HG03354 (cell line): ENCODE measurements around the gene CNTROB.

ENCODE experiments used
- ATAC-seq: cut with Tn5 transposase; IDR thresholded peaks from one replicate; pipeline ENCODE4 v1.9.1; 2021; ENCODE audit warnings: mild to moderate bottlenecking; ENCODE audit not compliant: unreplicated experiment, poor library complexity, severe bottlenecking

The CNTROB gene

GRCh38 chr17:7931709-7932482 lies at the start of gene CNTROB, which contains the start of gene TRAPPC1:
Gene CNTROB (plus strand): TSS chr17:7932206. CDS start chr17:7933080, 874 bp downstream.
Gene TRAPPC1 (minus strand): TSS chr17:7931946. CDS start chr17:7931829, 117 bp downstream.
- peak; percentile 94 for ATAC-seq

GRCh38 chr17:7882629-7883028 lies 49.4 kb upstream of the CNTROB start:
- ATAC-seq, result no peak

GRCh38 chr17:7883781-7884386 lies 48.1 kb upstream of the CNTROB start:
- no peak for ATAC-seq

GRCh38 chr17:7884581-7885366 lies 47.2 kb upstream of the CNTROB start:
- ATAC-seq, result no peak

DNA sequence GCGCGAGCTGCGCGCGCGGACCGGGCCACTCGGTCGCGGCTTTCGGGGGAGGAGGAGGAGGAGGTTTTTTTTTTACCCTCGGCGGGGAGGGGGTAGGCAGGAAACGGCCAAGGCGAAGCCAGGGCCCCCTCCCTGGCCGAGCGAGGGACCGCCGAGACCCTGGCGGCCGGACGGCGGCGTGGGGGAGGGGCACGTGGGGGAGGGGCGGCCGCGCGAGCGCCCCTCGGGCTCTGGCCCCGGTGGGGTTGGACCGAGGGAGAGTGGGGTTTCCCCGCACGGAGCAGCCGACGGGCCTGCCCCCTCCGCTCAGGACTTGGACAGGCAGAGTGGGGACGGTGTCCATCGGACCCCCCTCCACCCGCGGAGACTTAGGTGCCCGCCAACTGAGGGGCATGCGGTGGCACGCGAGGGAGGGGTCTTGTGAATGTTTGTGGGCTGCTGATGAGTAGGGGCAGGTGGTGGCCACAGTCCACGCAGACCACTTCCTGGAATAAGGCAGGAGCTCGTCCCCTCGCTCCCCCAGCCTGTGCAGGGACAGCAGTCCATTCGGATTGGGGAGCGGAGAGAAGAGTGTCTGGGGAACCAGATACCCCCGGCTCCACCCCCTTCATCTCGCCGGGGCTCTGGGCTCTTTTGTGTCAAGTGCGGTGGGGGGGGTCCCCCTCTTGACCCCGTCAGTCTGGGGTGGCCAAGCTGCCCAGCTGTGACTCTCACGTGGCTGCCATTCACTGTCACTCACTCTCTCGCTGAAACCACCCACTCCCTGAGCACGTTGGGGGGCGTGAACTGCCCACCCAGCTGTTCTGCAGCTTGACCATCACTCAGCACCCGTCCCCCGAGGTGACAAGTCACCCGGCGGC lies 46.4 kb upstream of the CNTROB start:
- peak; percentile 28 for ATAC-seq

- ATAC-seq, result no peak
These were observed 45.6 kb upstream of the CNTROB start for GRCh38 chr17:7886227-7887037.

- no peak for ATAC-seq
These were observed 44.9 kb upstream of the CNTROB start for GRCh38 chr17:7887038-7887481.

- ATAC-seq, result peak; percentile 47
These were observed 44.4 kb upstream of the CNTROB start for GRCh38 chr17:7887482-7888183.

DNA sequence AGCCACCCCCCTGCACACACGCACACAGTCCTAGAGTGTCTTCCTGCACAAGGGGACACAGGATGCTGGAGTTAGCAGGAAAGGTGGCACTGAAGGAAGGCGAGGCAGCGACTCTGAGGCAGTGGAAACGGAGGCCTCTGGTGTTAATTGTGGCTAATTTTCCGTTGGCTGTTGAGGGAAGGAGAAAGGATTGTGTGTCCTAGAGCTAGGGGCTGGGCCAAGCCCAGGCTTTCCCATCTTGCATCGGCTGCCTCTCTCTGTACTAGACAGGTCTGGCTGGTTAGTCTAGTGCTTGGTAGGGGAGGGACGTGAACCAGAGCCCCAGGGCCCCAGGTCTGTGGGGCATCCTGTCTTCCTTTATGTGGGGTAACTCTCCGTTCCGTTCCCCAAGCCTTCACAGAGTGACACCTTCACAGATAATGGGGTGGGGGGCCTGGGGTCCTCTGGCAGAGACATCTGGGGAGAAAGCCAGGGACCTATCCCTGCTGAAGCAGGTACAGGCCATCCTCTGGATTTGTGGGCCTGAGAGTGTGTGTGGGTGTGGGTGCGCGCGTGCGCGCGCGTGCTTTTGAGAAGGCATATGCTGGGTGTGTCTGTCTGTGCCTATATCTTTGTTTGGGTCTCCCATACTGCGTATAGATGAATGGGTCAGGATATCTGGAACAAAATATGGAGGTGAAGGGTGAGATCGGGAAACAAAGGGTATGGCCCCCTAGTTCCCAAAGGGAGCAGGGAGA lies 43.7 kb upstream of the CNTROB start, which contains the start of gene CHD3:
Gene CHD3 (plus strand): TSS at position 606 of the 737 bp plus-strand sequence. CDS start 212 bp downstream, outside the sequence.
- ATAC-seq, result no peak

- ATAC-seq, result no peak
These were observed 42.6 kb upstream of the CNTROB start for GRCh38 chr17:7889166-7889955.

DNA sequence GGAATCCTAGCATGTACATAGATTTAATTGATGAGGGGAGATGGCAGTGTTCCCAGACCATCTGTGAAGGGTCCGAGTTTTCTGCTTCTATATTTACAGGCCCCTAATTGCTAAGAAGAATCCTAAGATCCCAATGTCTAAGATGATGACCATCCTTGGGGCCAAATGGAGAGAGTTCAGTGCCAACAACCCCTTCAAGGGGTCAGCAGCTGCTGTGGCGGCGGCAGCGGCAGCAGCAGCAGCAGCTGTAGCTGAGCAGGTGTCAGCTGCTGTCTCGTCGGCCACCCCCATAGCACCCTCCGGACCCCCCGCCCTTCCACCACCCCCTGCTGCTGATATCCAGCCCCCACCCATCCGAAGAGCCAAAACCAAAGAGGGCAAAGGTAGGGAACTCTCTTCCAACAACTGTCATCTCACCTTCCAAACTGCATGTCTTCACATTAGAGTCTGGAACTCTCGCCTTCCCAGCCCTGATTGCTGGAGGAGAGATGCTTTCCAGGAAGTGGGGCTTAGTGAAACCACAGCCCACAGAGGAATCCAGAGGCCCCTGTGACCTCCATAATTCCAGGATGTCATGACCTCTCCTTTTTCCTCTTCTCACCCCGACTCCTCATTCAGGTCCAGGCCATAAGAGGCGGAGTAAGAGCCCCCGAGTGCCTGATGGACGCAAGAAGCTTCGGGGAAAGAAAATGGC lies 38.7 kb upstream of the CNTROB start:
- no peak for ATAC-seq

GRCh38 chr17:7894226-7894625 lies 37.8 kb upstream of the CNTROB start:
- ATAC-seq, result no peak

DNA sequence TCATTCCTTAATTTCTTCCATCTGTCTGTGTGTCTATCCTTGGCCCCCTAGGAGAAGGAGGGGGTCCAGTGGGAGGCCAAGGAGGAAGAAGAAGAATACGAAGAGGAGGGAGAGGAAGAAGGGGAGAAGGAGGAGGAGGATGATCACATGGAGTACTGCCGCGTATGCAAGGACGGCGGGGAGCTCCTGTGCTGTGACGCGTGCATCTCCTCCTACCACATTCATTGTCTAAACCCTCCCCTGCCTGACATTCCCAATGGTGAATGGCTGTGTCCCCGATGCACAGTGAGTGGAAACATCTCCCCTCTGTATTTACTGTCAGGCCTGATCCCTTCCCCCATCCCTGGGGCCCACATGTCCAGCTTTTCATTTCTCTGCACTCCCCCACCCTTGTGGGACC lies 37.1 kb upstream of the CNTROB start:
- no peak for ATAC-seq

DNA sequence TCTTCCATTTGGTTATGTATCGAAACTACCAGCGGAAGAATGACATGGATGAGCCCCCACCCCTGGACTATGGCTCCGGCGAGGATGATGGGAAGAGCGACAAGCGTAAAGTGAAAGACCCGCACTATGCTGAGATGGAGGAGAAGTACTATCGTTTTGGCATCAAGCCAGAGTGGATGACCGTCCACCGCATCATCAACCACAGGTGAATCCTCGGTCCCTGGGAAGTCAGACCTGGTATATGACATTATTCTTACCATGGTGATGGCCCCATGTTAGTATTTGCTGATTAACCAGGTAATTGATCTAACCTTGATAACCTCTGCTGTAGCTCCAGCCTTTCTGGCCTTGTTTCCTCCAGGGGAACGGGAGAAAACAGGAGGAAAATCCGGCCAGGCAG lies 34.9 kb upstream of the CNTROB start:
- no peak for ATAC-seq

DNA sequence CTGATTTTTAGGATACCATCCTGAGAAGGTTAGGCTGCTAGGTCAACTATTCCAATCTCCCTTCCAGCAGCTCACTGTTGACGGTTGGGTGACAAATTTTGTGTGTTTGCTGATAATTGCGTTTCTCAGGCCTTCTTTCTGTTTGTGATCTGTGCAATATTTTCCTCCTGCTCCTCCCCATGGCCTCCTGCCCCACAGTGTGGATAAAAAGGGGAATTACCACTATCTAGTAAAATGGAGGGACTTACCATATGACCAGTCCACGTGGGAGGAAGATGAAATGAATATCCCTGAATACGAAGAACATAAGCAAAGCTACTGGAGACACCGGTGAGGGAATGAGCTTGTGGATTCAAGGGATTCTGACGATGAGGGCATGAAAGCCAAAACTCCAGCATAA lies 34.2 kb upstream of the CNTROB start:
- no peak for ATAC-seq
